Lung (tissue), 12 donors: Measurements from ENCODE around the gene SKA2. TPM values are rescaled to one million over a fixed set of nuclear protein-coding genes. Genes with fewer than 3 reads are reported as not detected.
A peak's percentile ranks its signal among the peaks of the same experiment; 100 is the strongest.

Source experiments
- ATAC-seq: fragments of 200-7000 bp; cut with Tn5 transposase; one replicate; pipeline ENCODE4 v1.9.1; 2020; ENCODE audit warnings: moderate number of reproducible peaks; ENCODE audit not compliant: insufficient read depth, low FRiP score
- DNase-seq, 3 donors: peaks; one replicate each; pipeline ENCODE4 v3.0.0-alpha.2; 2013 to 2017
- H3K27ac ChIP-seq, 2 donors: one replicate each; pipeline ENCODE4 v1.5.1; 2013; ENCODE audit warnings: mild to moderate bottlenecking in 2 of 2, moderate library complexity in 2 of 2, control low read depth in 1 of 2, inconsistent platforms in 1 of 2, low read depth in 1 of 2, low read length in 1 of 2
- H3K27me3 ChIP-seq, 3 donors: one replicate each; pipeline ENCODE4 v1.5.1; 2013; ENCODE audit warnings: low read length in 2 of 3; ENCODE audit not compliant: control insufficient read depth in 3 of 3, insufficient read depth in 3 of 3
- H3K36me3 ChIP-seq, 4 donors: one replicate each; pipeline ENCODE4 v1.5.1; 2013; ENCODE audit warnings: low read length in 4 of 4, mild to moderate bottlenecking in 1 of 4, moderate library complexity in 1 of 4; ENCODE audit not compliant: control insufficient read depth in 4 of 4, insufficient read depth in 4 of 4
- H3K4me1 ChIP-seq, 5 donors: one replicate each; pipeline ENCODE4 v1.5.1; 2013; ENCODE audit warnings: low read length in 5 of 5, mild to moderate bottlenecking in 2 of 5, moderate library complexity in 1 of 5; ENCODE audit not compliant: control insufficient read depth in 5 of 5, insufficient read depth in 5 of 5
- H3K4me3 ChIP-seq: one replicate; pipeline ENCODE4 v1.5.1; 2013; ENCODE audit warnings: mild to moderate bottlenecking, control low read depth, moderate library complexity
- H3K9ac ChIP-seq, 2 donors: one replicate each; pipeline ENCODE4 v1.5.1; 2013; ENCODE audit warnings: low read length in 2 of 2, control low read depth in 1 of 2; ENCODE audit not compliant: insufficient read depth in 1 of 2
- H3K9me3 ChIP-seq, 4 donors: one replicate each; pipeline ENCODE4 v1.5.1; 2013; ENCODE audit warnings: low read length in 3 of 4, mild to moderate bottlenecking in 1 of 4, moderate library complexity in 1 of 4; ENCODE audit not compliant: control insufficient read depth in 4 of 4, insufficient read depth in 3 of 4
- WGBS, 2 donors: extraction: QIAGEN DNeasy Blood & Tissue Kit; methylation state at CpG; one replicate each; pipeline ENCODE4 v1.1.7; 2013; 5-methylcytosine and 5-hydroxymethylcytosine counted together
- polyA plus RNA-seq, 2 donors: library from polyadenylated mRNA; stranded (reverse); fragments of 200-250 nt; gene quantifications; one replicate each; pipeline ENCODE4 v1.2.1, GENCODE V29; 2013
- total RNA-seq, 2 donors: library from RNA; depleted of rRNA in 1 of 2; stranded (reverse); fragments of >200 nt in 1 of 2; gene quantifications; one replicate each; pipeline ENCODE4 v1.2.1, GENCODE V29; 2014 to 2021
- TF ChIP-seq, protein P1 (sequence below): IDR thresholded peaks from 2 replicates; pipeline ENCODE4 v1.5.1; 2012; ENCODE audit warnings: mild to moderate bottlenecking; ENCODE audit errors: control extremely low read depth, extremely low read depth
- donor health status: control.
- donor health status: control.
- donor health status: Bipolar disorder and iron deficiency.
- donor health status: healthy.
- donor health status: DM: yes; HTN: yes; CAD: no.

SKA2 gene
- total and polyA plus RNA-seq, 4 donors, result 20.0 to 46.7 (median 29.0) TPM

GRCh38 chr17:59155439-59156177 lies 622 bp upstream of the SKA2 start, which contains the start of gene PRR11:
TSS of gene PRR11 (plus strand) at chr17:59155746. CDS start at chr17:59169753, 14,007 bp downstream.
- Histone ChIP-seq H3K4me3 (peak within 1 kb of the TSS; percentile 64), H3K4me1 (peaks cover 3 to 36% (median 7%) of the 10 kb centered on the region in 5 donors), H3K27me3 (no peaks in the 10 kb centered on the region), H3K27ac (peak within 1 kb of the TSS; percentile 62 to 78), H3K9ac (peak within 1 kb of the TSS; percentile 93 to 97), H3K36me3 (no peaks in the 10 kb centered on the region), H3K9me3 (no peaks in the 10 kb centered on the region)
- WGBS, 2 donors, result 0 to 1% methylated on average over 25 of the region's 25 CpGs
- TF ChIP-seq, protein P1, sequence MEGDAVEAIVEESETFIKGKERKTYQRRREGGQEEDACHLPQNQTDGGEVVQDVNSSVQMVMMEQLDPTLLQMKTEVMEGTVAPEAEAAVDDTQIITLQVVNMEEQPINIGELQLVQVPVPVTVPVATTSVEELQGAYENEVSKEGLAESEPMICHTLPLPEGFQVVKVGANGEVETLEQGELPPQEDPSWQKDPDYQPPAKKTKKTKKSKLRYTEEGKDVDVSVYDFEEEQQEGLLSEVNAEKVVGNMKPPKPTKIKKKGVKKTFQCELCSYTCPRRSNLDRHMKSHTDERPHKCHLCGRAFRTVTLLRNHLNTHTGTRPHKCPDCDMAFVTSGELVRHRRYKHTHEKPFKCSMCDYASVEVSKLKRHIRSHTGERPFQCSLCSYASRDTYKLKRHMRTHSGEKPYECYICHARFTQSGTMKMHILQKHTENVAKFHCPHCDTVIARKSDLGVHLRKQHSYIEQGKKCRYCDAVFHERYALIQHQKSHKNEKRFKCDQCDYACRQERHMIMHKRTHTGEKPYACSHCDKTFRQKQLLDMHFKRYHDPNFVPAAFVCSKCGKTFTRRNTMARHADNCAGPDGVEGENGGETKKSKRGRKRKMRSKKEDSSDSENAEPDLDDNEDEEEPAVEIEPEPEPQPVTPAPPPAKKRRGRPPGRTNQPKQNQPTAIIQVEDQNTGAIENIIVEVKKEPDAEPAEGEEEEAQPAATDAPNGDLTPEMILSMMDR, result no peak
- ATAC-seq, result peak; percentile 91
- DNase-seq, result peak; percentile 99 to 100 (median 100)

GRCh38 chr17:59154292-59154720 lies 680 bp downstream of the SKA2 start:
- Histone ChIP-seq H3K36me3 (no peaks in the 10 kb centered on the region), H3K9ac (peak overlapping the region; percentile 93 to 97), H3K4me1 (peaks cover 3 to 39% (median 7%) of the 10 kb centered on the region in 5 donors), H3K4me3 (peak overlapping the region; percentile 64), H3K9me3 (no peaks in the 10 kb centered on the region), H3K27ac (peak overlapping the region; percentile 62 to 78), H3K27me3 (no peaks in the 10 kb centered on the region)
- TF ChIP-seq, protein P1, result no peak
- ATAC-seq (no peak), DNase-seq (peak in 2 of 3 donors; percentile 69)
- 0% methylated on average over 25 of the region's 25 CpGs for whole genome bisulfite sequencing, 2 donors

- peak in 2 of 3 donors; percentile 18 to 41 for DNase-seq
These were observed 2.1 kb downstream of the SKA2 start for GRCh38 chr17:59152925-59153324.

More at GRCh38 chr17:59152925-59153324, 2.1 kb downstream of the SKA2 start:
- H3K9ac ChIP-seq, result peak overlapping the region in 1 of 2 donors; percentile 97
- no peaks in the 10 kb centered on the region for H3K27me3 ChIP-seq
- H3K9me3 ChIP-seq, result no peaks in the 10 kb centered on the region
- H3K4me1 ChIP-seq, result peaks cover 3 to 39% (median 7%) of the 10 kb centered on the region in 5 donors
- WGBS, 2 donors, result 83 to 85% methylated on average over 1 of the region's 1 CpG
- H3K4me3 ChIP-seq, result no peak overlapping the region
- no peak overlapping the region for H3K27ac ChIP-seq
- TF ChIP-seq, protein P1, result no peak
- no peaks in the 10 kb centered on the region for H3K36me3 ChIP-seq
- no peak for ATAC-seq
